SK-N-SH treated with all-trans-retinoic acid at 6 μM for 48 hours (cell line): ENCODE measurements around the gene SMIM1.

ENCODE experiments used
- ATAC-seq: fragments of 200-7000 bp; cut with Tn5 transposase; 3 replicates; pipeline ENCODE4 v1.9.1; 2020; ENCODE audit warnings: mild to moderate bottlenecking, moderate library complexity
- ARNTL ChIP-seq: fragments of 450-650 bp; formaldehyde crosslinking; IDR thresholded peaks from 2 replicates; pipeline ENCODE4 v1.5.0; 2020; ENCODE audit warnings: low read depth, mild to moderate bottlenecking, moderate library complexity, borderline replicate concordance
- BACH2 ChIP-seq: fragments of 250-450 bp; sonication (Bioruptor Pico); IDR thresholded peaks from 2 replicates; pipeline ENCODE4 v1.9.0; 2021; ENCODE audit warnings: mild to moderate bottlenecking, borderline replicate concordance
- CSDC2 ChIP-seq: fragments of 250-450 bp; sonication (Bioruptor Pico); IDR thresholded peaks from 2 replicates; pipeline ENCODE4 v1.5.0; 2020; ENCODE audit warnings: mild to moderate bottlenecking, moderate library complexity
- ESRRG ChIP-seq: fragments of 250-450 bp; sonication (Bioruptor Pico); IDR thresholded peaks from 2 replicates; pipeline ENCODE4 v1.6.1; 2021; ENCODE audit warnings: mild to moderate bottlenecking
- GLIS3 ChIP-seq: fragments of 250-450 bp; sonication (Bioruptor Pico); IDR thresholded peaks from 2 replicates; pipeline ENCODE4 v1.5.0; 2020; ENCODE audit warnings: mild to moderate bottlenecking, moderate library complexity
- ISL1 ChIP-seq: fragments of 250-450 bp; sonication (Bioruptor Pico); IDR thresholded peaks from 2 replicates; pipeline ENCODE4 v2.1.2; 2022; ENCODE audit warnings: mild to moderate bottlenecking, moderate library complexity
- PPARA ChIP-seq: fragments of 250-450 bp; sonication (Bioruptor Pico); IDR thresholded peaks from 2 replicates; pipeline ENCODE4 v1.5.0; 2020; ENCODE audit warnings: mild to moderate bottlenecking, borderline replicate concordance
- RARB ChIP-seq: fragments of 250-450 bp; sonication (Bioruptor Pico); IDR thresholded peaks from 2 replicates; pipeline ENCODE4 v1.8.0; 2021; ENCODE audit warnings: mild to moderate bottlenecking, moderate library complexity
- SNAI2 ChIP-seq: fragments of 250-450 bp; sonication (Bioruptor Pico); IDR thresholded peaks from 2 replicates; pipeline ENCODE4 v1.5.0; 2020; ENCODE audit warnings: mild to moderate bottlenecking, moderate library complexity
- TCF4 ChIP-seq: fragments of 250-450 bp; sonication (Bioruptor Pico); IDR thresholded peaks from 2 replicates; pipeline ENCODE4 v1.8.0; 2021; ENCODE audit warnings: mild to moderate bottlenecking, moderate library complexity, borderline replicate concordance
- TOX ChIP-seq: fragments of 250-450 bp; sonication (Bioruptor Pico); IDR thresholded peaks from 2 replicates; pipeline ENCODE4 v1.8.0; 2021; ENCODE audit warnings: mild to moderate bottlenecking, moderate library complexity, borderline replicate concordance
- ZC3H10 ChIP-seq: fragments of 250-450 bp; sonication (Bioruptor Pico); IDR thresholded peaks from 2 replicates; pipeline ENCODE4 v1.5.1; 2021; ENCODE audit warnings: mild to moderate bottlenecking, moderate library complexity
- ZFP30 ChIP-seq: fragments of 450-650 bp; formaldehyde crosslinking; IDR thresholded peaks from 2 replicates; pipeline ENCODE4 v1.5.0; 2022; ENCODE audit warnings: mild to moderate bottlenecking, moderate library complexity
- ZNF565 ChIP-seq: fragments of 450-650 bp; formaldehyde crosslinking; conservative IDR thresholded peaks from 2 replicates; pipeline ENCODE4 v1.5.0; 2020; ENCODE audit warnings: low read depth, mild to moderate bottlenecking, moderate library complexity
- ZNF70 ChIP-seq: fragments of 450-650 bp; formaldehyde crosslinking; IDR thresholded peaks from 2 replicates; pipeline ENCODE4 v1.5.0; 2020; ENCODE audit warnings: mild to moderate bottlenecking, moderate library complexity
- ZNF8 ChIP-seq: fragments of 450-650 bp; formaldehyde crosslinking; IDR thresholded peaks from 2 replicates; pipeline ENCODE4 v1.5.0; 2020; ENCODE audit warnings: mild to moderate bottlenecking, moderate library complexity
- TF ChIP-seq, protein P1 (sequence below): fragments of 250-450 bp; sonication (Bioruptor Pico); IDR thresholded peaks from 2 replicates; pipeline ENCODE4 v1.5.0; 2020; ENCODE audit warnings: mild to moderate bottlenecking, moderate library complexity
- TF ChIP-seq, protein P2 (sequence below): fragments of 250-450 bp; sonication (Bioruptor Pico); IDR thresholded peaks from 2 replicates; pipeline ENCODE4 v1.8.0; 2020; ENCODE audit warnings: mild to moderate bottlenecking, moderate library complexity, borderline replicate concordance
- TF ChIP-seq, protein P3 (sequence below): fragments of 250-450 bp; sonication (Bioruptor Pico); IDR thresholded peaks from 2 replicates; pipeline ENCODE4 v1.8.0; 2021; ENCODE audit warnings: low read depth, mild to moderate bottlenecking, moderate library complexity, borderline replicate concordance
- TF ChIP-seq, protein P4 (sequence below): fragments of 250-450 bp; sonication (Bioruptor Pico); IDR thresholded peaks from 2 replicates; pipeline ENCODE4 v1.5.1; 2020; ENCODE audit warnings: low read depth, mild to moderate bottlenecking, moderate library complexity
- TF ChIP-seq, protein P5 (sequence below): fragments of 250-450 bp; sonication (Bioruptor Pico); IDR thresholded peaks from 2 replicates; pipeline ENCODE4 v1.5.1; 2021; ENCODE audit warnings: mild to moderate bottlenecking, moderate library complexity

SMIM1 gene

DNA sequence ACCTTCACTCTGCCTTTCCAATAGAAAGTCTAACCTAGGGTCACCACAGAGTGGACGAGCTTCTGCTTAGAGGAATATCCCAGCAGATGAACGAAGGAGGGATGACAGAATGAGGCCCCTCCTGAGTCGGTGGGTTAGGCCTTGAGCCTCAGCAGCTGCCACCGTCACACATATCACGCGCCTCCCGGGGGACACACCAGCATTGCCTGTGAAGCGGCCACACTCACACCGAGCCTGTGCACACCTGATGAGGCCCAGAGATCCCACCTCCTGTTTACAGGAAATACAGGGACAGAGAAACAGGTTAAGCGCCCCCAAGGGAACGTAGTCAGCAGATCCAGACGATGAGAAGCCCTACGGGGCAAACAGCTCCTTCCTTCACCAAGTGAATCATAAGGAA is 48.9 kb downstream of the SMIM1 start:
- TF ChIP-seq, protein P1, sequence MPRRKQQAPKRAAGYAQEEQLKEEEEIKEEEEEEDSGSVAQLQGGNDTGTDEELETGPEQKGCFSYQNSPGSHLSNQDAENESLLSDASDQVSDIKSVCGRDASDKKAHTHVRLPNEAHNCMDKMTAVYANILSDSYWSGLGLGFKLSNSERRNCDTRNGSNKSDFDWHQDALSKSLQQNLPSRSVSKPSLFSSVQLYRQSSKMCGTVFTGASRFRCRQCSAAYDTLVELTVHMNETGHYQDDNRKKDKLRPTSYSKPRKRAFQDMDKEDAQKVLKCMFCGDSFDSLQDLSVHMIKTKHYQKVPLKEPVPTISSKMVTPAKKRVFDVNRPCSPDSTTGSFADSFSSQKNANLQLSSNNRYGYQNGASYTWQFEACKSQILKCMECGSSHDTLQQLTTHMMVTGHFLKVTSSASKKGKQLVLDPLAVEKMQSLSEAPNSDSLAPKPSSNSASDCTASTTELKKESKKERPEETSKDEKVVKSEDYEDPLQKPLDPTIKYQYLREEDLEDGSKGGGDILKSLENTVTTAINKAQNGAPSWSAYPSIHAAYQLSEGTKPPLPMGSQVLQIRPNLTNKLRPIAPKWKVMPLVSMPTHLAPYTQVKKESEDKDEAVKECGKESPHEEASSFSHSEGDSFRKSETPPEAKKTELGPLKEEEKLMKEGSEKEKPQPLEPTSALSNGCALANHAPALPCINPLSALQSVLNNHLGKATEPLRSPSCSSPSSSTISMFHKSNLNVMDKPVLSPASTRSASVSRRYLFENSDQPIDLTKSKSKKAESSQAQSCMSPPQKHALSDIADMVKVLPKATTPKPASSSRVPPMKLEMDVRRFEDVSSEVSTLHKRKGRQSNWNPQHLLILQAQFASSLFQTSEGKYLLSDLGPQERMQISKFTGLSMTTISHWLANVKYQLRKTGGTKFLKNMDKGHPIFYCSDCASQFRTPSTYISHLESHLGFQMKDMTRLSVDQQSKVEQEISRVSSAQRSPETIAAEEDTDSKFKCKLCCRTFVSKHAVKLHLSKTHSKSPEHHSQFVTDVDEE (CRISPR knock-in tag): no peak
- TF ChIP-seq ZC3H10 (CRISPR knock-in tag): no peak
- TF ChIP-seq ZNF8 (CRISPR knock-in tag): no peak
- no peak for TF ChIP-seq CSDC2 (CRISPR knock-in tag)
- no peak for TF ChIP-seq BACH2 (CRISPR knock-in tag)
- TF ChIP-seq, protein P2, sequence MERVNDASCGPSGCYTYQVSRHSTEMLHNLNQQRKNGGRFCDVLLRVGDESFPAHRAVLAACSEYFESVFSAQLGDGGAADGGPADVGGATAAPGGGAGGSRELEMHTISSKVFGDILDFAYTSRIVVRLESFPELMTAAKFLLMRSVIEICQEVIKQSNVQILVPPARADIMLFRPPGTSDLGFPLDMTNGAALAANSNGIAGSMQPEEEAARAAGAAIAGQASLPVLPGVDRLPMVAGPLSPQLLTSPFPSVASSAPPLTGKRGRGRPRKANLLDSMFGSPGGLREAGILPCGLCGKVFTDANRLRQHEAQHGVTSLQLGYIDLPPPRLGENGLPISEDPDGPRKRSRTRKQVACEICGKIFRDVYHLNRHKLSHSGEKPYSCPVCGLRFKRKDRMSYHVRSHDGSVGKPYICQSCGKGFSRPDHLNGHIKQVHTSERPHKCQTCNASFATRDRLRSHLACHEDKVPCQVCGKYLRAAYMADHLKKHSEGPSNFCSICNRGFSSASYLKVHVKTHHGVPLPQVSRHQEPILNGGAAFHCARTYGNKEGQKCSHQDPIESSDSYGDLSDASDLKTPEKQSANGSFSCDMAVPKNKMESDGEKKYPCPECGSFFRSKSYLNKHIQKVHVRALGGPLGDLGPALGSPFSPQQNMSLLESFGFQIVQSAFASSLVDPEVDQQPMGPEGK (CRISPR knock-in tag): no peak
- no peak for TF ChIP-seq GLIS3 (CRISPR knock-in tag)
- no peak for TF ChIP-seq RARB (CRISPR knock-in tag)
- TF ChIP-seq PPARA (CRISPR knock-in tag): no peak
- TF ChIP-seq, protein P3, sequence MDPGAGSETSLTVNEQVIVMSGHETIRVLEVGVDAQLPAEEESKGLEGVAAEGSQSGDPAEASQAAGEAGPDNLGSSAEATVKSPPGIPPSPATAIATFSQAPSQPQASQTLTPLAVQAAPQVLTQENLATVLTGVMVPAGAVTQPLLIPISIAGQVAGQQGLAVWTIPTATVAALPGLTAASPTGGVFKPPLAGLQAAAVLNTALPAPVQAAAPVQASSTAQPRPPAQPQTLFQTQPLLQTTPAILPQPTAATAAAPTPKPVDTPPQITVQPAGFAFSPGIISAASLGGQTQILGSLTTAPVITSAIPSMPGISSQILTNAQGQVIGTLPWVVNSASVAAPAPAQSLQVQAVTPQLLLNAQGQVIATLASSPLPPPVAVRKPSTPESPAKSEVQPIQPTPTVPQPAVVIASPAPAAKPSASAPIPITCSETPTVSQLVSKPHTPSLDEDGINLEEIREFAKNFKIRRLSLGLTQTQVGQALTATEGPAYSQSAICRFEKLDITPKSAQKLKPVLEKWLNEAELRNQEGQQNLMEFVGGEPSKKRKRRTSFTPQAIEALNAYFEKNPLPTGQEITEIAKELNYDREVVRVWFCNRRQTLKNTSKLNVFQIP (CRISPR knock-in tag): no peak
- TF ChIP-seq ARNTL (CRISPR knock-in tag): no peak
- TF ChIP-seq ESRRG (CRISPR knock-in tag): no peak
- TF ChIP-seq, protein P4, sequence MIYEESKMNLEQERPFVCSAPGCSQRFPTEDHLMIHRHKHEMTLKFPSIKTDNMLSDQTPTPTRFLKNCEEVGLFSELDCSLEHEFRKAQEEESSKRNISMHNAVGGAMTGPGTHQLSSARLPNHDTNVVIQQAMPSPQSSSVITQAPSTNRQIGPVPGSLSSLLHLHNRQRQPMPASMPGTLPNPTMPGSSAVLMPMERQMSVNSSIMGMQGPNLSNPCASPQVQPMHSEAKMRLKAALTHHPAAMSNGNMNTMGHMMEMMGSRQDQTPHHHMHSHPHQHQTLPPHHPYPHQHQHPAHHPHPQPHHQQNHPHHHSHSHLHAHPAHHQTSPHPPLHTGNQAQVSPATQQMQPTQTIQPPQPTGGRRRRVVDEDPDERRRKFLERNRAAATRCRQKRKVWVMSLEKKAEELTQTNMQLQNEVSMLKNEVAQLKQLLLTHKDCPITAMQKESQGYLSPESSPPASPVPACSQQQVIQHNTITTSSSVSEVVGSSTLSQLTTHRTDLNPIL: no peak
- no peak for TF ChIP-seq ZNF565
- no peak for TF ChIP-seq SNAI2 (CRISPR knock-in tag)
- TF ChIP-seq TOX (CRISPR knock-in tag): no peak
- TF ChIP-seq, protein P5, sequence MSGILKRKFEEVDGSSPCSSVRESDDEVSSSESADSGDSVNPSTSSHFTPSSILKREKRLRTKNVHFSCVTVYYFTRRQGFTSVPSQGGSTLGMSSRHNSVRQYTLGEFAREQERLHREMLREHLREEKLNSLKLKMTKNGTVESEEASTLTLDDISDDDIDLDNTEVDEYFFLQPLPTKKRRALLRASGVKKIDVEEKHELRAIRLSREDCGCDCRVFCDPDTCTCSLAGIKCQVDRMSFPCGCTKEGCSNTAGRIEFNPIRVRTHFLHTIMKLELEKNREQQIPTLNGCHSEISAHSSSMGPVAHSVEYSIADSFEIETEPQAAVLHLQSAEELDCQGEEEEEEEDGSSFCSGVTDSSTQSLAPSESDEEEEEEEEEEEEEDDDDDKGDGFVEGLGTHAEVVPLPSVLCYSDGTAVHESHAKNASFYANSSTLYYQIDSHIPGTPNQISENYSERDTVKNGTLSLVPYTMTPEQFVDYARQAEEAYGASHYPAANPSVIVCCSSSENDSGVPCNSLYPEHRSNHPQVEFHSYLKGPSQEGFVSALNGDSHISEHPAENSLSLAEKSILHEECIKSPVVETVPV (CRISPR knock-in tag): no peak
- TF ChIP-seq ISL1 (CRISPR knock-in tag): no peak
- no peak for TF ChIP-seq TCF4
- ATAC-seq: no peak

DNA sequence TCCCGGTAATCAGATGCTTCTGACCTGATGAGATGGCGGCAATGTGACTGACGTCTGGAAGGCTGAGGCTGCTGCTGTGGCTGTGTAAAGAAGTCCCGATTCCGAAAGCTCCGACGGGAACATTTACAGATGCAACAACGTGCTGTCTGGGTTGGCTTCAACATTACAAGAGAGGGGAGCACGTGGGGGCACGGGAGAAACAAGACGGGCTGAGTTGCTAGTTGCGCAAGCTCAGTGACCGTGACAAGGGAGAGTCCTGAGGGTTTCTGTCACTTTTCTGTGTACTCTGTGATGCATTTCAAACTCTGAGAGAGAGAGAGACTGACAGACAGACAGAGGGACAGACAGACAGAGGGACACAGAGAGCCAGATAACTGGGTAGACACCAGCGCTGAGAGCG is 49.4 kb downstream of the SMIM1 start:
- no peak for ATAC-seq
- TF ChIP-seq ZNF565 (no peak), ZNF70 (CRISPR knock-in tag) (no peak), ZFP30 (CRISPR knock-in tag) (no peak), BACH2 (CRISPR knock-in tag) (no peak), ZC3H10 (CRISPR knock-in tag) (no peak), RARB (CRISPR knock-in tag) (no peak), SNAI2 (CRISPR knock-in tag) (no peak), ZNF8 (CRISPR knock-in tag) (no peak)
- TF ChIP-seq, protein P1 (CRISPR knock-in tag): no peak
- TF ChIP-seq, all 23 proteins: peak for 0
